Fibroblast of lung (primary cell): Measurements from ENCODE around the gene SENP5. TPM values are rescaled to one million over a fixed set of nuclear protein-coding genes. Genes with fewer than 3 reads are reported as not detected.

Experiments
- DNase-seq, 2 donors: peaks; one replicate each; pipeline versions ENCODE4 v3.0.0 to v3.0.0-alpha.2; 2010; ENCODE audit warnings: low read depth in 2 of 2
- H2AFZ ChIP-seq: 2 replicates; pipeline ENCODE4 v1.5.1; 2012; ENCODE audit warnings: low read length, control low read depth, inconsistent platforms
- H3K27ac ChIP-seq: 2 replicates; pipeline ENCODE4 v1.5.1; 2011; ENCODE audit warnings: low read length, control low read depth; ENCODE audit not compliant: insufficient read depth
- H3K27me3 ChIP-seq: 2 replicates; pipeline ENCODE4 v1.5.1; 2011; ENCODE audit warnings: mild to moderate bottlenecking, low read length; ENCODE audit not compliant: control insufficient read depth, insufficient read depth
- H3K36me3 ChIP-seq: 2 replicates; pipeline ENCODE4 v1.5.1; 2011; ENCODE audit warnings: low read length; ENCODE audit not compliant: control insufficient read depth, insufficient read depth
- H3K4me1 ChIP-seq: 2 replicates; pipeline ENCODE4 v1.5.1; 2011; ENCODE audit warnings: low read length; ENCODE audit not compliant: control insufficient read depth, insufficient read depth; ENCODE audit errors: extremely low read depth
- H3K4me2 ChIP-seq: 2 replicates; pipeline ENCODE4 v1.5.1; 2011; ENCODE audit warnings: low read length, control low read depth; ENCODE audit not compliant: insufficient read depth; ENCODE audit errors: extremely low read depth
- H3K4me3 ChIP-seq, 4 experiments: fragments of 200-600 bp in 1 of 4; sonication (generic) in 1 of 4; replicated peaks in 1 of 4; 2 replicates each; pipeline ENCODE4 v1.5.1; 2011 to 2016; ENCODE audit warnings: low read length in 4 of 4, low read depth in 3 of 4, mild to moderate bottlenecking in 3 of 4, control low read depth in 2 of 4, inconsistent platforms in 1 of 4, mixed read lengths in 1 of 4; ENCODE audit not compliant: insufficient read depth in 1 of 4; ENCODE audit errors: control extremely low read depth in 1 of 4
- H3K79me2 ChIP-seq: 2 replicates; pipeline ENCODE4 v1.5.1; 2012; ENCODE audit warnings: mild to moderate bottlenecking, low read length, inconsistent platforms; ENCODE audit not compliant: control insufficient read depth, insufficient read depth
- H3K9ac ChIP-seq: 2 replicates; pipeline ENCODE4 v1.5.1; 2011; ENCODE audit warnings: mild to moderate bottlenecking, low read length, control low read depth; ENCODE audit not compliant: insufficient read depth
- H3K9me3 ChIP-seq: 2 replicates; pipeline ENCODE4 v1.5.1; 2012; ENCODE audit warnings: low read depth, low read length; ENCODE audit not compliant: control insufficient read depth, insufficient read depth
- H4K20me1 ChIP-seq: 2 replicates; pipeline ENCODE4 v1.5.1; 2011; ENCODE audit warnings: low read length; ENCODE audit not compliant: control insufficient read depth, insufficient read depth; ENCODE audit errors: extremely low read depth
- CTCF ChIP-seq, 2 donors: IDR thresholded peaks in 1 of 2; conservative IDR thresholded peaks in 1 of 2; 1 replicate in 1 of 2; 2 replicates in 1 of 2; pipeline ENCODE4 v1.5.1; 2011 to 2012; ENCODE audit warnings: low read length in 2 of 2, control low read depth in 1 of 2, inconsistent platforms in 1 of 2, low read depth in 1 of 2, mild to moderate bottlenecking in 1 of 2
- EZH2 ChIP-seq: IDR thresholded peaks from 2 replicates; pipeline ENCODE4 v1.5.1; 2012; ENCODE audit warnings: low read length, control low read depth, mild to moderate bottlenecking; ENCODE audit errors: missing control alignments
- polyA plus RNA-seq, 2 donors: library from polyadenylated mRNA; depleted of rRNA in 1 of 2; stranded (reverse) in 1 of 2; unstranded in 1 of 2; fragments of >200 nt; gene quantifications; 2 replicates each; pipeline ENCODE4 v1.2.1, GENCODE V29; 2011 to 2012; ENCODE audit warnings: missing spikeins in 1 of 2
- total RNA-seq: library from RNA; depleted of rRNA; stranded (reverse); fragments of >200 nt; gene quantifications from 2 replicates; pipeline ENCODE4 v1.2.1, GENCODE V29; 2014

Gene SENP5
- total and polyA plus RNA-seq, 2 donors (not counting 1 experiment from before 2014, with no cell fraction given), result 18.6 to 43.8 TPM

GRCh38 chr3:196949750-196950149 lies 82.0 kb downstream of the SENP5 start:
- TF ChIP-seq EZH2 (no peak), CTCF (conservative IDR thresholded peaks at IDR 0.05 in 1 of 2, IDR thresholded peaks at IDR 0.05 in 1 of 2; ENCODE audit: low read depth in 1 of 2, low read length in 2 of 2) (no peak)
- H3K4me2 ChIP-seq, result no peak overlapping the region
- H3K27ac ChIP-seq, result no peak overlapping the region

GRCh38 chr3:196951371-196951770 lies 83.7 kb downstream of the SENP5 start:
- no peak overlapping the region for H3K27ac ChIP-seq
- H2AFZ ChIP-seq, result no peak overlapping the region
- TF ChIP-seq EZH2 (no peak), CTCF (conservative IDR thresholded peaks at IDR 0.05 in 1 of 2, IDR thresholded peaks at IDR 0.05 in 1 of 2; ENCODE audit: low read depth in 1 of 2, low read length in 2 of 2) (no peak)
- no peaks in the 10 kb centered on the region for H4K20me1 ChIP-seq
- no peak for DNase-seq
- no peaks in the 10 kb centered on the region for H3K4me1 ChIP-seq
- H3K79me2 ChIP-seq, result no peaks in the 10 kb centered on the region
- H3K27me3 ChIP-seq, result no peaks in the 10 kb centered on the region
- no peaks in the 10 kb centered on the region for H3K9me3 ChIP-seq
- H3K4me3 ChIP-seq, result no peak overlapping the region
- no peaks in the 10 kb centered on the region for H3K36me3 ChIP-seq
- H3K4me2 ChIP-seq, result no peak overlapping the region
- no peak overlapping the region for H3K9ac ChIP-seq

More at GRCh38 chr3:196949750-196950149, 82.0 kb downstream of the SENP5 start:
- H3K4me1 ChIP-seq, result no peaks in the 10 kb centered on the region
- no peak overlapping the region for H3K4me3 ChIP-seq
- H4K20me1 ChIP-seq, result no peaks in the 10 kb centered on the region
- no peak for DNase-seq
- no peak overlapping the region for H2AFZ ChIP-seq
- no peaks in the 10 kb centered on the region for H3K27me3 ChIP-seq
- H3K9me3 ChIP-seq, result no peaks in the 10 kb centered on the region
- no peaks in the 10 kb centered on the region for H3K36me3 ChIP-seq
- no peak overlapping the region for H3K9ac ChIP-seq
- H3K79me2 ChIP-seq, result no peaks in the 10 kb centered on the region

- no peak overlapping the region for H3K4me2 ChIP-seq
- no peaks in the 10 kb centered on the region for H3K4me1 ChIP-seq
- no peak overlapping the region for H3K9ac ChIP-seq
- H3K27ac ChIP-seq, result no peak overlapping the region
- H3K27me3 ChIP-seq, result no peaks in the 10 kb centered on the region
- H3K9me3 ChIP-seq, result no peaks in the 10 kb centered on the region
- H3K4me3 ChIP-seq, result no peak overlapping the region
- TF ChIP-seq EZH2 (no peak), CTCF (conservative IDR thresholded peaks at IDR 0.05 in 1 of 2, IDR thresholded peaks at IDR 0.05 in 1 of 2; ENCODE audit: low read depth in 1 of 2, low read length in 2 of 2) (no peak)
- no peaks in the 10 kb centered on the region for H3K79me2 ChIP-seq
- no peaks in the 10 kb centered on the region for H3K36me3 ChIP-seq
- H4K20me1 ChIP-seq, result no peaks in the 10 kb centered on the region
- DNase-seq, result no peak
- no peak overlapping the region for H2AFZ ChIP-seq
Measured at GRCh38 chr3:196954832-196955231, 87.1 kb downstream of the SENP5 start.
